ENCODE results near the gene HBA1. TPM values are rescaled to one million over a fixed set of nuclear protein-coding genes. Genes with fewer than 3 reads are reported as not detected.

Gene HBA1
- total and polyA plus RNA-seq, 9 of the 15 experiments (the other 6 are each of a cell fraction or from before 2014, with no cell fraction given) = 128 to 2,388 (median 380) TPM

GRCh38 chr16:138049-138417 is 38.4 kb upstream of the HBA1 start (continued):
- TF ChIP-seq TAF1 (IDR thresholded peaks at IDR 0.05; ENCODE audit: control insufficient read depth, extremely low read depth, insufficient read depth, low read length, severe bottlenecking) (peak; percentile 18), RNF2 (IDR thresholded peaks at IDR 0.05) (no peak), CUX1 (CRISPR knock-in tag; IDR thresholded peaks at IDR 0.05) (no peak), RBM14 (IDR thresholded peaks at IDR 0.05; ENCODE audit: borderline replicate concordance, insufficient read depth, low read depth, low read length) (no peak), HDAC1 (IDR thresholded peaks at IDR 0.05) (0 out of 4 replicates have a peak, but pooled peaks of 1 of the 2 experiments have one; percentile 17), LEF1 (IDR thresholded peaks at IDR 0.05) (0 out of 2 replicates have a peak, but pooled peaks have one; percentile 17), PPARD (CRISPR knock-in tag; IDR thresholded peaks at IDR 0.05) (no peak), CBX2 (IDR thresholded peaks at IDR 0.05; ENCODE audit: insufficient read depth, low read length, poor library complexity, severe bottlenecking) (no peak)
- TF ChIP-seq, protein P1, sequence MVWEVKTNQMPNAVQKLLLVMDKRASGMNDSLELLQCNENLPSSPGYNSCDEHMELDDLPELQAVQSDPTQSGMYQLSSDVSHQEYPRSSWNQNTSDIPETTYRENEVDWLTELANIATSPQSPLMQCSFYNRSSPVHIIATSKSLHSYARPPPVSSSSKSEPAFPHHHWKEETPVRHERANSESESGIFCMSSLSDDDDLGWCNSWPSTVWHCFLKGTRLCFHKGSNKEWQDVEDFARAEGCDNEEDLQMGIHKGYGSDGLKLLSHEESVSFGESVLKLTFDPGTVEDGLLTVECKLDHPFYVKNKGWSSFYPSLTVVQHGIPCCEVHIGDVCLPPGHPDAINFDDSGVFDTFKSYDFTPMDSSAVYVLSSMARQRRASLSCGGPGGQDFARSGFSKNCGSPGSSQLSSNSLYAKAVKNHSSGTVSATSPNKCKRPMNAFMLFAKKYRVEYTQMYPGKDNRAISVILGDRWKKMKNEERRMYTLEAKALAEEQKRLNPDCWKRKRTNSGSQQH (CRISPR knock-in tag; IDR thresholded peaks at IDR 0.05) = no peak
- TF ChIP-seq, protein P2, sequence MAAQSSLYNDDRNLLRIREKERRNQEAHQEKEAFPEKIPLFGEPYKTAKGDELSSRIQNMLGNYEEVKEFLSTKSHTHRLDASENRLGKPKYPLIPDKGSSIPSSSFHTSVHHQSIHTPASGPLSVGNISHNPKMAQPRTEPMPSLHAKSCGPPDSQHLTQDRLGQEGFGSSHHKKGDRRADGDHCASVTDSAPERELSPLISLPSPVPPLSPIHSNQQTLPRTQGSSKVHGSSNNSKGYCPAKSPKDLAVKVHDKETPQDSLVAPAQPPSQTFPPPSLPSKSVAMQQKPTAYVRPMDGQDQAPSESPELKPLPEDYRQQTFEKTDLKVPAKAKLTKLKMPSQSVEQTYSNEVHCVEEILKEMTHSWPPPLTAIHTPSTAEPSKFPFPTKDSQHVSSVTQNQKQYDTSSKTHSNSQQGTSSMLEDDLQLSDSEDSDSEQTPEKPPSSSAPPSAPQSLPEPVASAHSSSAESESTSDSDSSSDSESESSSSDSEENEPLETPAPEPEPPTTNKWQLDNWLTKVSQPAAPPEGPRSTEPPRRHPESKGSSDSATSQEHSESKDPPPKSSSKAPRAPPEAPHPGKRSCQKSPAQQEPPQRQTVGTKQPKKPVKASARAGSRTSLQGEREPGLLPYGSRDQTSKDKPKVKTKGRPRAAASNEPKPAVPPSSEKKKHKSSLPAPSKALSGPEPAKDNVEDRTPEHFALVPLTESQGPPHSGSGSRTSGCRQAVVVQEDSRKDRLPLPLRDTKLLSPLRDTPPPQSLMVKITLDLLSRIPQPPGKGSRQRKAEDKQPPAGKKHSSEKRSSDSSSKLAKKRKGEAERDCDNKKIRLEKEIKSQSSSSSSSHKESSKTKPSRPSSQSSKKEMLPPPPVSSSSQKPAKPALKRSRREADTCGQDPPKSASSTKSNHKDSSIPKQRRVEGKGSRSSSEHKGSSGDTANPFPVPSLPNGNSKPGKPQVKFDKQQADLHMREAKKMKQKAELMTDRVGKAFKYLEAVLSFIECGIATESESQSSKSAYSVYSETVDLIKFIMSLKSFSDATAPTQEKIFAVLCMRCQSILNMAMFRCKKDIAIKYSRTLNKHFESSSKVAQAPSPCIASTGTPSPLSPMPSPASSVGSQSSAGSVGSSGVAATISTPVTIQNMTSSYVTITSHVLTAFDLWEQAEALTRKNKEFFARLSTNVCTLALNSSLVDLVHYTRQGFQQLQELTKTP (IDR thresholded peaks at IDR 0.05; ENCODE audit: low read depth in 1 of 2, partially characterized antibody in 2 of 2) = peak in 1 of 2 experiments; percentile 5
- TF ChIP-seq, protein P3, sequence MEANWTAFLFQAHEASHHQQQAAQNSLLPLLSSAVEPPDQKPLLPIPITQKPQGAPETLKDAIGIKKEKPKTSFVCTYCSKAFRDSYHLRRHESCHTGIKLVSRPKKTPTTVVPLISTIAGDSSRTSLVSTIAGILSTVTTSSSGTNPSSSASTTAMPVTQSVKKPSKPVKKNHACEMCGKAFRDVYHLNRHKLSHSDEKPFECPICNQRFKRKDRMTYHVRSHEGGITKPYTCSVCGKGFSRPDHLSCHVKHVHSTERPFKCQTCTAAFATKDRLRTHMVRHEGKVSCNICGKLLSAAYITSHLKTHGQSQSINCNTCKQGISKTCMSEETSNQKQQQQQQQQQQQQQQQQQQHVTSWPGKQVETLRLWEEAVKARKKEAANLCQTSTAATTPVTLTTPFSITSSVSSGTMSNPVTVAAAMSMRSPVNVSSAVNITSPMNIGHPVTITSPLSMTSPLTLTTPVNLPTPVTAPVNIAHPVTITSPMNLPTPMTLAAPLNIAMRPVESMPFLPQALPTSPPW (CRISPR knock-in tag; IDR thresholded peaks at IDR 0.05) = peak; percentile 73
